ENCODE data around the gene TBX20.
"Not testable (repeated sequence)": the region's sequence is repeated elsewhere in the genome, so short reads cannot be mapped to it uniquely, and the experiment has no call there.

Gene TBX20

GRCh38 chr7:35251606-35252310, 2.1 kb downstream of the TBX20 start:
- peaks cover 7% of the 10 kb centered on the region for H3K36me3 Mint-ChIP-seq (ENCODE audit: insufficient read depth)
- DNase-seq (ENCODE audit: low spot score in 2 of 2) (no peak), ATAC-seq (replicated peaks; ENCODE audit: extremely low read depth, poor library complexity, severe bottlenecking) (no peak)
- peaks cover 89% of the 10 kb centered on the region for H3K27me3 Mint-ChIP-seq
- no peaks in the 10 kb centered on the region for H3K4me1 Mint-ChIP-seq
- no peak overlapping the region for H3K4me3 Mint-ChIP-seq
- no peak overlapping the region for H3K27ac Mint-ChIP-seq (ENCODE audit: low read depth)
- no peaks in the 10 kb centered on the region for H3K9me3 Mint-ChIP-seq

- peaks cover 5% of the 10 kb centered on the region for H3K36me3 Mint-ChIP-seq (ENCODE audit: insufficient read depth)
- no peak overlapping the region for H3K27ac Mint-ChIP-seq (ENCODE audit: low read depth)
- no peaks in the 10 kb centered on the region for H3K4me1 Mint-ChIP-seq
- peaks cover 85% of the 10 kb centered on the region for H3K27me3 Mint-ChIP-seq
- no peak for ATAC-seq (replicated peaks; ENCODE audit: extremely low read depth, poor library complexity, severe bottlenecking)
- H3K4me3 Mint-ChIP-seq = no peak overlapping the region
- DNase-seq (ENCODE audit: low spot score in 2 of 2) = no peak
- no peaks in the 10 kb centered on the region for H3K9me3 Mint-ChIP-seq
Observed at GRCh38 chr7:35250941-35251340, 3.0 kb downstream of the TBX20 start.

- H3K9me3 Mint-ChIP-seq = no peaks in the 10 kb centered on the region
Observed at GRCh38 chr7:35250452-35250851, 3.4 kb downstream of the TBX20 start.

GRCh38 chr7:35249537-35249907, 4.4 kb downstream of the TBX20 start:
- H3K27ac Mint-ChIP-seq (ENCODE audit: low read depth) = no peak overlapping the region
- ATAC-seq (replicated peaks; ENCODE audit: extremely low read depth, poor library complexity, severe bottlenecking) = no peak
- no peak overlapping the region for H3K4me3 Mint-ChIP-seq
- H3K36me3 Mint-ChIP-seq (ENCODE audit: insufficient read depth) = peaks cover 2% of the 10 kb centered on the region
- H3K9me3 Mint-ChIP-seq = no peaks in the 10 kb centered on the region
- DNase-seq (ENCODE audit: low spot score in 2 of 2) = no peak
- H3K4me1 Mint-ChIP-seq = no peaks in the 10 kb centered on the region
- peaks cover 75% of the 10 kb centered on the region for H3K27me3 Mint-ChIP-seq

More at GRCh38 chr7:35250452-35250851, 3.4 kb downstream of the TBX20 start:
- DNase-seq (ENCODE audit: low spot score in 2 of 2) (no peak), ATAC-seq (replicated peaks; ENCODE audit: extremely low read depth, poor library complexity, severe bottlenecking) (no peak)
- Mint-ChIP-seq H3K4me3 (no peak overlapping the region), H3K27ac (ENCODE audit: low read depth) (no peak overlapping the region), H3K4me1 (no peaks in the 10 kb centered on the region), H3K36me3 (ENCODE audit: insufficient read depth) (peaks cover 5% of the 10 kb centered on the region), H3K27me3 (peaks cover 80% of the 10 kb centered on the region)

DNA sequence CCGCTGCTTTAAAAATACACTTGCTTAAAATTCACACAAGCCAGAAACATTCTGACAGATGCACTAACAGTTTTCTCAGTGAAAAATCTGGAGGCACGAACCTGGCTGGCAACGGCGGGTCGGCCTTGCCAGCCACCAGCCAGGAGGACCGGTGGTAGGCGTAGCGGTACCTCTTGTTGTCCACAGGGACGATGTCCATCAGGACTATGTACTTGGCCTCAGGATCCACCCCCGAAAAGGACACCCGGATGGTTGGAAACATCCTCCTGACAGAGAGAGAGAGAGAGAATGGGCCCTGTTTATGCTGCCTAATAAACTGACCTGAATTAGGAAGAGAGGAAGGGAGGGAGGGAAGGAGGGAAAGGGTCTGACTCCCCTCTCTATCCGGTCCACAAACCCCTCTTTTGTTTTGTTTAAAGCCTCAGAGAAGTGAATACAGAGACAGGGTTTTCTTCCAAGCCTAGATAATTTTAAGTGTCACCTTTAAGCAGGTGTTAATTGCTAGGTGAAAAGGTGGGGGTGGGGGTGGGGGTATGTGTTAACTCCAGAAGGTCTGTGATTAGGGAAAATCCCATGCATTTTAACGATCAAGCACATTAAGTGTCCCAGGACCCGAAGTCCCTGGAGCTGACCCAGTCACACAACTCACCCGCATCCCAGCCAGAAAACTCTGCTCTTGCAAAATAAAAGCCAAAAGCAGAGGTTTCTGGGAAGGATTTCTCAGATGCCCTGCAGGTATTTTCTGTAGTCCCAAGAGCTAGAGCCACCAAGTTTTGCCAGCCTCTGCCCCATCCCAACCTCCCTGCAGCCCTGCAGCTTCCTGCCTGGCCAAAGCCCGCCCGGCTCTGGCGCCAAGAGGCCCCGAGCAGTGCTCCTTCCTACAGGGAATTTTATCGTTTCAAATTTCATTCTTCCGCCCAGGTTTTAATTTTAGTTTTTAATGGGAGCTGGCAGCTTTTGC, 5.0 kb downstream of the TBX20 start:
- Mint-ChIP-seq H3K4me1 (no peaks in the 10 kb centered on the region), H3K36me3 (ENCODE audit: insufficient read depth) (peaks cover 2% of the 10 kb centered on the region), H3K27me3 (peaks cover 80% of the 10 kb centered on the region), H3K9me3 (no peaks in the 10 kb centered on the region), H3K27ac (ENCODE audit: low read depth) (no peak overlapping the region), H3K4me3 (no peak overlapping the region)
- ATAC-seq (replicated peaks; ENCODE audit: extremely low read depth, poor library complexity, severe bottlenecking) = no peak
- DNase-seq (ENCODE audit: low spot score in 2 of 2) = no peak

GRCh38 chr7:35246819-35247218, 7.1 kb downstream of the TBX20 start:
- no peak overlapping the region for H3K4me3 Mint-ChIP-seq
- DNase-seq (ENCODE audit: low spot score in 2 of 2) (no peak), ATAC-seq (replicated peaks; ENCODE audit: extremely low read depth, poor library complexity, severe bottlenecking) (no peak)
- no peaks in the 10 kb centered on the region for H3K36me3 Mint-ChIP-seq (ENCODE audit: insufficient read depth)
- H3K4me1 Mint-ChIP-seq = no peaks in the 10 kb centered on the region
- peaks cover 78% of the 10 kb centered on the region for H3K27me3 Mint-ChIP-seq
- H3K9me3 Mint-ChIP-seq = no peaks in the 10 kb centered on the region
- H3K27ac Mint-ChIP-seq (ENCODE audit: low read depth) = no peak overlapping the region

- Mint-ChIP-seq H3K27ac (ENCODE audit: low read depth) (no peak overlapping the region), H3K4me3 (no peak overlapping the region), H3K27me3 (peaks cover 43% of the 10 kb centered on the region), H3K9me3 (no peaks in the 10 kb centered on the region), H3K36me3 (ENCODE audit: insufficient read depth) (no peaks in the 10 kb centered on the region), H3K4me1 (no peaks in the 10 kb centered on the region)
- no peak for DNase-seq (ENCODE audit: low spot score in 2 of 2)
- no peak for ATAC-seq (replicated peaks; ENCODE audit: extremely low read depth, poor library complexity, severe bottlenecking)
Observed at GRCh38 chr7:35241884-35242283, 12.0 kb downstream of the TBX20 start.

DNA sequence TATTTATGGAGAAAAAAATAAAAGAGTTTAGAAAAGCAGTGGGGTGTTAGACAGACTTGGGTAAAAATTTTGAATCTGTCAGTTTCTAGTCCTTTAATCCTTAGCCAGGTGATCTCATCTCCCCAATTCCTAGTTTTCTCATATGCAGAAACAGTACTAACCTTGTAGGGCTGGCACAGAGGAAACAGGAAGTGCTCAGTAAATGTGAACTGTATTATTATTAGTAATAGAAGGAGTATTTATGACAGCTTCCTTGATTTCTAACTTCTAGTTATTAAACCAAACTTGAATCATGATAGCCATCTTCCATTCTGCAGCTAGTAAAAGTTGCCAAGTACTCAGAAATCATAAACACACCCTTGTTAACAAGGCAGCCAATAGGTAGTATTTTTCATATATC, 12.5 kb downstream of the TBX20 start:
- no peaks in the 10 kb centered on the region for H3K4me1 Mint-ChIP-seq
- peaks cover 38% of the 10 kb centered on the region for H3K27me3 Mint-ChIP-seq
- H3K4me3 Mint-ChIP-seq = no peak overlapping the region
- H3K36me3 Mint-ChIP-seq (ENCODE audit: insufficient read depth) = no peaks in the 10 kb centered on the region
- H3K27ac Mint-ChIP-seq (ENCODE audit: low read depth) = no peak overlapping the region
- DNase-seq (ENCODE audit: low spot score in 2 of 2) (no peak), ATAC-seq (replicated peaks; ENCODE audit: extremely low read depth, poor library complexity, severe bottlenecking) (no peak)
- H3K9me3 Mint-ChIP-seq = no peaks in the 10 kb centered on the region

GRCh38 chr7:35241008-35241407, 12.9 kb downstream of the TBX20 start:
- not testable (repeated sequence) for H3K4me3 Mint-ChIP-seq; H3K27ac Mint-ChIP-seq (ENCODE audit: low read depth); ATAC-seq (replicated peaks; ENCODE audit: extremely low read depth, poor library complexity, severe bottlenecking); H3K4me1 Mint-ChIP-seq; H3K36me3 Mint-ChIP-seq (ENCODE audit: insufficient read depth); H3K9me3 Mint-ChIP-seq; DNase-seq (ENCODE audit: low spot score in 2 of 2)
- peaks cover 38% of the 10 kb centered on the region for H3K27me3 Mint-ChIP-seq

DNA sequence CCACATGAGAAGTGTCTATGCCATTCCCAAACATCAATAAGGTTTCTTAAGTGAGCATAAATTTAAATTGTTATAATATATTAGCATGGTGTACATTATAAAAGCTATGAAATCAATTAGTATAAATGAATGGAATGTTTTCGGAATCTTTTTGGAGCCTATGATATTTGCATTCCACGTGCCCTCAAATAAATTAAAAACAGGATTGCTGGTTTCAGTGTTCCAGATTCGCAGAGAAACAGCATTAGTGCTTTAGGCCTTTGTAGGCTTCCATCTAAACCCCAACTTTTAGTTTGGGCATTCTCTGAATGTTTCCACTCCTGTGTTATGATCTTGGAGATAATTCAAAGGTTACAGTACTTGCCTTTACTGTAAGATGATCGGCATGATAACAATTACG, 15.4 kb downstream of the TBX20 start:
- H3K9me3 Mint-ChIP-seq; ATAC-seq (replicated peaks; ENCODE audit: extremely low read depth, poor library complexity, severe bottlenecking); H3K4me1 Mint-ChIP-seq; DNase-seq (ENCODE audit: low spot score in 2 of 2); H3K4me3 Mint-ChIP-seq; H3K36me3 Mint-ChIP-seq (ENCODE audit: insufficient read depth); H3K27ac Mint-ChIP-seq (ENCODE audit: low read depth): not testable (repeated sequence)
- peaks cover 29% of the 10 kb centered on the region for H3K27me3 Mint-ChIP-seq

DNA sequence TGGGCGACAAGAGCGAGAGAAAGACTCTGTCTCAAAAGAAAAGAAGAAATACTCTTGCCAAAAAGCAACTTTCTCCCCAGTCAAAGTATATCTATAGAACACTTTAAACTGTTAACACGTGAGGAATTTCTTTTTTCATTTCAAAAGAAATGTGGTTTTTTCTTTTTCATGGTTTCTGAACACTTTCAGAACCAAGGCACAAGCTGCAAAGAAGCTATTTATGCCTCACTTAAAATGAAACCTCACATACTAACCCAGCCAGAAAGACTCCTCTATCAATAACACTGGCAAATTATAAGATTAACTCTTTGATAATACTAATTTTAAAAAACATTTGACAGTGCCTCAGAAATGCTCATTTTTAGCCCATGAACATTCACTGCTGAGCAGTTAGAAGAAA, 20.9 kb downstream of the TBX20 start:
- Mint-ChIP-seq H3K36me3 (ENCODE audit: insufficient read depth) (no peaks in the 10 kb centered on the region), H3K4me3 (no peak overlapping the region), H3K4me1 (no peaks in the 10 kb centered on the region)

GRCh38 chr7:35231221-35231620, 22.7 kb downstream of the TBX20 start:
- H3K9me3 Mint-ChIP-seq; DNase-seq (ENCODE audit: low spot score in 2 of 2); H3K36me3 Mint-ChIP-seq (ENCODE audit: insufficient read depth); H3K4me3 Mint-ChIP-seq; ATAC-seq (replicated peaks; ENCODE audit: extremely low read depth, poor library complexity, severe bottlenecking); H3K4me1 Mint-ChIP-seq; H3K27ac Mint-ChIP-seq (ENCODE audit: low read depth): not testable (repeated sequence)
- H3K27me3 Mint-ChIP-seq = peaks cover 13% of the 10 kb centered on the region

More for the DNA sequence above, 20.9 kb downstream of the TBX20 start:
- DNase-seq (ENCODE audit: low spot score in 2 of 2) (no peak), ATAC-seq (replicated peaks; ENCODE audit: extremely low read depth, poor library complexity, severe bottlenecking) (no peak)
- Mint-ChIP-seq H3K27me3 (peaks cover 13% of the 10 kb centered on the region), H3K9me3 (no peaks in the 10 kb centered on the region), H3K27ac (ENCODE audit: low read depth) (no peak overlapping the region)
